Activated B cell treated with CpG ODN at 0.5 μM for 24 hours (primary cell): ENCODE data around the gene RADIL. TPM values are rescaled to one million over a fixed set of nuclear protein-coding genes. Genes with fewer than 3 reads are reported as not detected.

Source experiments
- ATAC-seq: fragments of 200-7000 bp; cut with Tn5 transposase; one replicate; pipeline ENCODE4 v1.10.0; 2021; ENCODE audit warnings: low read depth, mild to moderate bottlenecking, moderate library complexity
- CTCF ChIA-PET: fragments of 350-600 bp; sonication (Branson Sonifier 250); formaldehyde crosslinking; loops from one replicate; lab custom pipeline; 2021; ENCODE audit warnings: antibody characterized with exemption; lab: Charles Lee
- POLR2A ChIA-PET: fragments of 350-600 bp; sonication (Branson Sonifier 250); formaldehyde crosslinking; loops from one replicate; lab custom pipeline; 2021; ENCODE audit warnings: antibody characterized with exemption; lab: Charles Lee
- DNase-seq: peaks from one replicate; pipeline ENCODE4 v3.0.0; 2022
- H3K27ac Mint-ChIP-seq: one replicate; pipeline ENCODE4 v1.8.0; 2020; ENCODE audit warnings: mixed read lengths
- H3K27me3 Mint-ChIP-seq: one replicate; pipeline ENCODE4 v1.8.0; 2021; ENCODE audit warnings: mixed read lengths
- H3K36me3 Mint-ChIP-seq: one replicate; pipeline ENCODE4 v1.8.0; 2021; ENCODE audit warnings: low read depth, mixed read lengths
- H3K4me1 Mint-ChIP-seq: one replicate; pipeline ENCODE4 v1.8.0; 2021; ENCODE audit warnings: mixed read lengths
- H3K4me3 Mint-ChIP-seq: one replicate; pipeline ENCODE4 v1.8.0; 2020; ENCODE audit warnings: mild to moderate bottlenecking, mixed read lengths
- H3K9me3 Mint-ChIP-seq: one replicate; pipeline ENCODE4 v1.8.0; 2020; ENCODE audit warnings: mixed read lengths
- intact Hi-C: fragments of 100-400 bp; cut with micrococcal nuclease; formaldehyde crosslinking; loops from one replicate; pipeline ENCODE4 v1.15.1; 2024
- total RNA-seq: library from RNA; stranded (reverse); gene quantifications from 2 replicates; pipeline ENCODE4 v1.2.3, GENCODE V29; 2022
- TF ChIP-seq, protein P1 (sequence below): fragments of 200-600 bp; IDR thresholded peaks from one replicate; pipeline ENCODE4 v1.8.0; 2022; ENCODE audit warnings: antibody characterized with exemption, mild to moderate bottlenecking

The RADIL gene
- total RNA-seq, 1 donor from 2014 or later, result not detected

GRCh38 chr7:4876586-4876985 is 6.9 kb downstream of the RADIL start:
- ChIA-PET CTCF (no interaction called here), POLR2A (no interaction called here)
- Mint-ChIP-seq H3K27ac (no peak overlapping the region), H3K4me3 (no peak overlapping the region), H3K9me3 (no peaks in the 10 kb centered on the region), H3K4me1 (no peaks in the 10 kb centered on the region), H3K27me3 (peaks cover 11% of the 10 kb centered on the region), H3K36me3 (no peaks in the 10 kb centered on the region)
- TF ChIP-seq, protein P1, sequence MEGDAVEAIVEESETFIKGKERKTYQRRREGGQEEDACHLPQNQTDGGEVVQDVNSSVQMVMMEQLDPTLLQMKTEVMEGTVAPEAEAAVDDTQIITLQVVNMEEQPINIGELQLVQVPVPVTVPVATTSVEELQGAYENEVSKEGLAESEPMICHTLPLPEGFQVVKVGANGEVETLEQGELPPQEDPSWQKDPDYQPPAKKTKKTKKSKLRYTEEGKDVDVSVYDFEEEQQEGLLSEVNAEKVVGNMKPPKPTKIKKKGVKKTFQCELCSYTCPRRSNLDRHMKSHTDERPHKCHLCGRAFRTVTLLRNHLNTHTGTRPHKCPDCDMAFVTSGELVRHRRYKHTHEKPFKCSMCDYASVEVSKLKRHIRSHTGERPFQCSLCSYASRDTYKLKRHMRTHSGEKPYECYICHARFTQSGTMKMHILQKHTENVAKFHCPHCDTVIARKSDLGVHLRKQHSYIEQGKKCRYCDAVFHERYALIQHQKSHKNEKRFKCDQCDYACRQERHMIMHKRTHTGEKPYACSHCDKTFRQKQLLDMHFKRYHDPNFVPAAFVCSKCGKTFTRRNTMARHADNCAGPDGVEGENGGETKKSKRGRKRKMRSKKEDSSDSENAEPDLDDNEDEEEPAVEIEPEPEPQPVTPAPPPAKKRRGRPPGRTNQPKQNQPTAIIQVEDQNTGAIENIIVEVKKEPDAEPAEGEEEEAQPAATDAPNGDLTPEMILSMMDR, result no peak
- intact Hi-C loops, result no loop called here
- ATAC-seq, result no peak
- no peak for DNase-seq

DNA sequence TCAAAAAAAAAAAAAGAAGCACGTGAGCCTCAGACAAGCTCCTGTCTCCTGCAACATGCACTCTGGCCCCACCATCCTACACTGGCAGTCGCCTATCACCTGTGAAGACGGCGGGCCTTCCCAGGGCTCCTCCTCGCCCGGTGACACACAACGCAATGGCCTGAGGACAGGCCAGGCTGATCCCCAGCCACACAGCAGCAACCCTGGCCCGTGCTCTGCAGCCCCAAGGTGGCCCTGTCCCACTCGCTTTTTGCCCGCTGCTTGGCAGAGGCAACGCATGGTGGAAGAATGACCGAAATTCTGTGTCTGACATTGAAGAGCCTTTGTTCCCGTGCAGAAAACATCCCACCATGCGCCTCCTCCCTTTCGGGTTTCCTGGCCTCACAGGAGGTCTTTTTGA is 8.1 kb downstream of the RADIL start:
- no peak for DNase-seq
- Mint-ChIP-seq H3K4me3 (no peak overlapping the region), H3K27ac (no peak overlapping the region), H3K27me3 (peaks cover 14% of the 10 kb centered on the region), H3K9me3 (no peaks in the 10 kb centered on the region), H3K4me1 (no peaks in the 10 kb centered on the region), H3K36me3 (no peaks in the 10 kb centered on the region)
- no peak for ATAC-seq
- TF ChIP-seq, protein P1, result no peak
- ChIA-PET POLR2A (no interaction called here), CTCF (no interaction called here)
- intact Hi-C loops, result no loop called here

DNA sequence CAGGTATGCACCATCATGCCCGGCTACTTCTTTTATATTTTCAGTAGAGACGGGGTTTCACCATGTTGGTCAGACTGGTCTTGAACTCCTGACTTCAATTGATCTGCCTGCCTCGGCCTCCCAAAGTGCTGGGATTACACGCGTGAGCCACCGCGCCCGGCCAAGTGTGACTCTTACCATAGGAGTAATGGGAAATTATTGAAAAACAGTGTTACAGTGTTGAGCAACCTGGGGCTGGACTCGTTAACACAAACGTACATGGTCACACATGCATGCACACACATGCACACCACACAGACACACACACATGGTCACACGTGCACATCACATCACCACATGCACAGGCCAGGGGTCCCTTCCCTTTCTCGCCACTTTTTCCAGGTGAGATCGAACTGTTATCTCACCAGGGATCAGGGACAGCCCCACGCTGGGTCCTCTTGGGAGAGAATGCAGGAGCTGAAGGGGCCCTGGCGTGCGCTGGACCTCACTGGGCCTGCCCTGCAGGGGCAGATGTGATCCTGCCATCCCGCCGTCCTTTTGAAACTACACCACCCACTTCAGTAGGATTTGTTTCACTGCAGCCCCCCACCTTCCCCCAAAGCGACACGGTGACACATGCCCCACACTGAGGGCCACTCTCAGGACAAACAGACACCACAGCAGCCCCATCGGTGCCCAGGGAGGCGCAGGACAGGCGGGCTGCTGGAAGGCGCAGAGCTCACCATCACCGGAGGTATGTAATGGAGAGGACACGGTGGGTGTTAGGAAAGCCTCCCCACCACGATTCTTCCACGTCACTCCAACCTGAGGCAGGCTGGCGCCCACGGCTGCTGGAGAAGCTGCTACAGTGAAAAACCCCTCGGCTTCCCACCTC is 10.2 kb downstream of the RADIL start:
- H3K4me3 Mint-ChIP-seq, result no peak overlapping the region
- DNase-seq (no peak), ATAC-seq (no peak)
- H3K27ac Mint-ChIP-seq, result no peak overlapping the region
- POLR2A ChIA-PET, result no interaction called here
- peaks cover 17% of the 10 kb centered on the region for H3K27me3 Mint-ChIP-seq
- H3K9me3 Mint-ChIP-seq, result no peaks in the 10 kb centered on the region
- intact Hi-C loops, result no loop called here
- TF ChIP-seq, protein P1, result no peak
- H3K4me1 Mint-ChIP-seq, result no peaks in the 10 kb centered on the region
- CTCF ChIA-PET, result no interaction called here
- no peaks in the 10 kb centered on the region for H3K36me3 Mint-ChIP-seq

- intact Hi-C loops, result no loop called here
- POLR2A ChIA-PET, result no interaction called here
- TF ChIP-seq, protein P1, result no peak
- H3K27me3 Mint-ChIP-seq, result peaks cover 19% of the 10 kb centered on the region
- no peaks in the 10 kb centered on the region for H3K36me3 Mint-ChIP-seq
- H3K9me3 Mint-ChIP-seq, result no peaks in the 10 kb centered on the region
- H3K27ac Mint-ChIP-seq, result no peak overlapping the region
- no peaks in the 10 kb centered on the region for H3K4me1 Mint-ChIP-seq
- CTCF ChIA-PET, result no interaction called here
- ATAC-seq, result no peak
- DNase-seq, result no peak
- H3K4me3 Mint-ChIP-seq, result no peak overlapping the region
These were observed 11.4 kb downstream of the RADIL start for GRCh38 chr7:4871930-4872675.

DNA sequence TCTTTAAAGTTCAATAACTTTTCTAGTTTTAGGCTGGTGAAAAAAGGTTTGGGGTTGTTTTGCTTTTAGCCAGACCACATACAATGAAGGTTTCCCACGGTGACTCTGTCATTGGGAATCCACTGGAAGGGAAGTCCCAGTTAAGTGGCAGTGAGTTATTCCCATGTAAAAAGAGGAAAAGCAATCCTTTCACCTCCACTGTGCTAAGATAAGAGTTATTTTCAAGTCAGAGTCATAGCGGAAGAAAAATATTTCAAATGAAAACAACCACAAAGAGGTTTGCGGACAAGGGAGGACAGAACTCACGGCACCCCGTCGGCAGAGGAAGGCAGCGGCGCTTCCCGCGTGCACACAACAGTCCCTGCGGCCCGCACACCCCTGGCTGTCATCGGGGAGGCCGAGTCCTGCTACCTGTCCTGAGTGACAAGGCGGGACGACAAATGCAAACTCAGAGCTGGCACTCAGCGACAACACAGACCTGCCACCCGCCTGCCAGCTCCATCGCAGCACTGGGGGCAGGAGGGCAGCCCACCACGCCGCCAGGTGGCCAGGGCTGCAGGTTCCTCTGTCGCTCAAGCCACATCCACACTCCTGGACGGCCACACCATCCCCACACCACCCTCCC is 12.3 kb downstream of the RADIL start:
- Mint-ChIP-seq H3K27me3 (peaks cover 19% of the 10 kb centered on the region), H3K4me1 (no peaks in the 10 kb centered on the region), H3K36me3 (no peaks in the 10 kb centered on the region), H3K27ac (no peak overlapping the region), H3K4me3 (no peak overlapping the region), H3K9me3 (no peaks in the 10 kb centered on the region)
- intact Hi-C loops, result no loop called here
- ATAC-seq (no peak), DNase-seq (no peak)
- TF ChIP-seq, protein P1, result no peak
- POLR2A ChIA-PET, result no interaction called here
- CTCF ChIA-PET, result no interaction called here
